HL-60 (cell line): ENCODE measurements around the gene MAPK11.

ENCODE experiments used
- DNase-seq, 2 experiments: peaks; one replicate each; pipeline ENCODE4 v3.0.0-alpha.2; 2010 to 2020; ENCODE audit warnings: low read depth in 1 of 2, low spot score in 1 of 2
- H3K27ac ChIP-seq: fragments of 250-450 bp; sonication (Bioruptor Pico); replicated peaks from 2 replicates; pipeline ENCODE4 v1.5.1; 2020; ENCODE audit warnings: mild to moderate bottlenecking, moderate library complexity
- H3K27me3 ChIP-seq: fragments of 250-450 bp; sonication (Bioruptor Pico); 2 replicates; pipeline ENCODE4 v1.5.1; 2021; ENCODE audit warnings: mild to moderate bottlenecking, moderate library complexity; ENCODE audit not compliant: insufficient read depth, poor library complexity, severe bottlenecking
- H3K4me3 ChIP-seq: replicated peaks from 2 replicates; pipeline ENCODE4 v1.5.1; 2011; ENCODE audit warnings: mild to moderate bottlenecking, control low read depth, low read length; ENCODE audit not compliant: insufficient read depth
- GABPA ChIP-seq: IDR thresholded peaks from 2 replicates; pipeline ENCODE4 v1.6.1; 2012; ENCODE audit warnings: low read depth
- POLR2AphosphoS5 ChIP-seq: IDR thresholded peaks from 2 replicates; pipeline ENCODE4 v1.6.1; 2012; ENCODE audit warnings: low read depth
- REST ChIP-seq: IDR thresholded peaks from 2 replicates; pipeline ENCODE4 v1.6.1; 2012; ENCODE audit warnings: low read depth; ENCODE audit not compliant: insufficient replicate concordance
- SPI1 ChIP-seq: IDR thresholded peaks from 2 replicates; pipeline ENCODE4 v1.6.1; 2012; ENCODE audit warnings: low read depth, mild to moderate bottlenecking, borderline replicate concordance
- TF ChIP-seq, protein P1 (sequence below): IDR thresholded peaks from one replicate; pipeline ENCODE4 v1.5.1; 2011; ENCODE audit warnings: low read length, control low read depth, inconsistent platforms; ENCODE audit not compliant: insufficient read depth

MAPK11 gene

DNA sequence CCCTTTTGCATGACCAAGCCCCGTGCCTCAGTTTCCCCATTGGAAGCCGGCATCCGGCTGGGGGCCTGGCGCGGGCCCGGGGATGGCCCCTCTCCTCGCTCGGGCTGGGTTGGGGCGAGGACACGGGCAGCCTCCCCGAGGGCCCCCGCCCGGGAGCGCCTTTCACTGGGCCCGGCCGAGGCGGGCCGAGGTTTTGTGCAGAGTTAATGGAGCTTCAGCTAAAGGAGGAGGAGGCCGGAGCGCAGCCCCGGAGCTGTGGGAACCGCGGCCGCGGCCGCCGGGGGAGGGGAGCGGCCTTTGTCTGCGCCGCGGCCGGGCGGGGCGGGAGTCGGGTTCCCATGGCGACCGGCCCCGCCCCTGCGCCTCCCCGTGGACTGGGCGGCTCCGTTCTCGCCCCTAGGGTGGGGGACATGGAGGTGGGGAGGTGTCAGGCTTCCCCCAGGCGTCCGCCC, 1.4 kb upstream of the MAPK11 start:
- no peak overlapping the region for H3K27ac ChIP-seq
- no peak for TF ChIP-seq GABPA
- TF ChIP-seq, protein P1, sequence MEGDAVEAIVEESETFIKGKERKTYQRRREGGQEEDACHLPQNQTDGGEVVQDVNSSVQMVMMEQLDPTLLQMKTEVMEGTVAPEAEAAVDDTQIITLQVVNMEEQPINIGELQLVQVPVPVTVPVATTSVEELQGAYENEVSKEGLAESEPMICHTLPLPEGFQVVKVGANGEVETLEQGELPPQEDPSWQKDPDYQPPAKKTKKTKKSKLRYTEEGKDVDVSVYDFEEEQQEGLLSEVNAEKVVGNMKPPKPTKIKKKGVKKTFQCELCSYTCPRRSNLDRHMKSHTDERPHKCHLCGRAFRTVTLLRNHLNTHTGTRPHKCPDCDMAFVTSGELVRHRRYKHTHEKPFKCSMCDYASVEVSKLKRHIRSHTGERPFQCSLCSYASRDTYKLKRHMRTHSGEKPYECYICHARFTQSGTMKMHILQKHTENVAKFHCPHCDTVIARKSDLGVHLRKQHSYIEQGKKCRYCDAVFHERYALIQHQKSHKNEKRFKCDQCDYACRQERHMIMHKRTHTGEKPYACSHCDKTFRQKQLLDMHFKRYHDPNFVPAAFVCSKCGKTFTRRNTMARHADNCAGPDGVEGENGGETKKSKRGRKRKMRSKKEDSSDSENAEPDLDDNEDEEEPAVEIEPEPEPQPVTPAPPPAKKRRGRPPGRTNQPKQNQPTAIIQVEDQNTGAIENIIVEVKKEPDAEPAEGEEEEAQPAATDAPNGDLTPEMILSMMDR: no peak
- no peak for TF ChIP-seq POLR2AphosphoS5
- no peak for TF ChIP-seq SPI1
- no peak for TF ChIP-seq REST
- peak in 1 of 2 experiments; percentile 31 for DNase-seq
- H3K27me3 ChIP-seq: peaks cover 18% of the 10 kb centered on the region
- H3K4me3 ChIP-seq: no peak overlapping the region

DNA sequence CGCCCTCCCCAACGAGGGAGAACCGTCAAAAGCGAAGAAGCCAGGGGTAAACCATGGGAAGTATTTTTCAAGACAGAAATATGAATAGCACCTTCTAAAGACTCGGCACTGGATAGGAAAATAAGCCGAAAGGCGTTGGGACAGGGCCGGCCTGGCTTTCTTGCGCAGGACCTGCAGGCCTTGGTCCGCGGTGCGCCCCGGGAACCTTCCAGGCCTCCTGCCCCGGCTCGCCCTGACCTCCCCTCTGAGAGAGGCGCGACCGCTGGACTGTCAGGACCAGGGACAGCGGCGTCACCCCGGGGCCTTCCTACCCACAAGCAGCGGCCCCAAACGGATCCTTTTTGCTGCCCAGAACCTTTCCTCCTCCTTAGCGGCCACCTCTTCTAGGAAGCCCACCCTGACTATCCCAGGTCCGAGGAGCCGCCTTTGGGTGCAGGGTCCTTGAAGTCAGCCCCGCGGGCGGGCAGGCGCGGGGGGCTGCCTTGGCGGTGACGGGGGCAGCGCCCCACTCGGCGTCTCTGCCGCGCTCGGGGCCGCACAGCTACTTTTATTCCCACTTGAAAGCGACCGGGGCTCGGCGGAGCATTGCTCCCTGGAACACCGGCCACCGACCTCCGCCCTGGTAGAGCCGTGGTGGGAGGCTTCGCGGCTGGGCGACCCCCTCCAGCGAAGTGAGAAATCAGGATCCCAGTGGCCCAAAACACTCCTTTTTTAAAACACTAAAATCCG, 650 bp upstream of the MAPK11 start:
- peak overlapping the region; percentile 37; the same call in 1 of the 2 replicates for H3K4me3 ChIP-seq
- peak in 1 of 2 experiments; percentile 51 for DNase-seq
- no peak for TF ChIP-seq SPI1
- TF ChIP-seq REST: peak; percentile 99
- peaks cover 18% of the 10 kb centered on the region for H3K27me3 ChIP-seq
- no peak overlapping the region for H3K27ac ChIP-seq

GRCh38 chr22:50269573-50269969, 609 bp downstream of the MAPK11 start:
- H3K27me3 ChIP-seq: peaks cover 18% of the 10 kb centered on the region
- peak overlapping the region; percentile 37 for H3K4me3 ChIP-seq
- TF ChIP-seq, protein P1: no peak
- no peak for TF ChIP-seq REST
- TF ChIP-seq GABPA: no peak
- no peak overlapping the region for H3K27ac ChIP-seq
- DNase-seq: no peak
